CD4-positive, alpha-beta T cell treated with Interleukin-15 for 1 hour (primary cell): ENCODE results near the gene MAP3K1.
"Not testable (repeated sequence)": the region's sequence is repeated elsewhere in the genome, so short reads cannot be mapped to it uniquely, and the experiment has no call there.

Experiments used
- DNase-seq: peaks from one replicate; pipeline ENCODE4 v3.0.0-alpha.2; 2020

MAP3K1 gene

DNA sequence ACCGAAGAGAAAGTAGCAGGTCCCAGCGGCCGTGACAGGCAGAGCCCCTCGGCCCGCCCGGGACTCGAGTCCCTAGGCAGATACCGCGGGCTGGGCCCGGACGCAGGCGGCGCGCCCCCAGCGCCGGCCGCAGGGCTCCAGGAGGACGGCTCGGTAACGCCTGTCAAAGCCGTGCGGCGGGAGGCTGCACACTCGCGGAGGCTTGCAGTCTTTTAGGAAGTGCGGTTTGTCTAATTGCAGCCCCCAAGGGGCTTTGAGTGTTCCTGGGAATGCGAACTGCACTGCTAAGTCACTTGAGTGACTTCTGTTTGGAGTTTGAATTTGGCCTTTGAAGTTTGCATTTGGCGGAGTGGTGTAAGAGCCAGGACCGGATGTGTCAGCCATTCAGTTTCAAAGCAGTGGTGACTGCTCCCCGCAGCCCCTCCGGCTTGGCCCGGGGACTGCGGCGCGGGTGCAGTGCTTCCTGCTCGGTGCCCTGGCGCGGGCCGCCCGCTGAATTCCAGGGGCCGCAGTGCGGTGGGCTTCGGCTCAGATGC, 1.3 kb downstream of the MAP3K1 start:
- peak; percentile 57 for DNase-seq

DNA sequence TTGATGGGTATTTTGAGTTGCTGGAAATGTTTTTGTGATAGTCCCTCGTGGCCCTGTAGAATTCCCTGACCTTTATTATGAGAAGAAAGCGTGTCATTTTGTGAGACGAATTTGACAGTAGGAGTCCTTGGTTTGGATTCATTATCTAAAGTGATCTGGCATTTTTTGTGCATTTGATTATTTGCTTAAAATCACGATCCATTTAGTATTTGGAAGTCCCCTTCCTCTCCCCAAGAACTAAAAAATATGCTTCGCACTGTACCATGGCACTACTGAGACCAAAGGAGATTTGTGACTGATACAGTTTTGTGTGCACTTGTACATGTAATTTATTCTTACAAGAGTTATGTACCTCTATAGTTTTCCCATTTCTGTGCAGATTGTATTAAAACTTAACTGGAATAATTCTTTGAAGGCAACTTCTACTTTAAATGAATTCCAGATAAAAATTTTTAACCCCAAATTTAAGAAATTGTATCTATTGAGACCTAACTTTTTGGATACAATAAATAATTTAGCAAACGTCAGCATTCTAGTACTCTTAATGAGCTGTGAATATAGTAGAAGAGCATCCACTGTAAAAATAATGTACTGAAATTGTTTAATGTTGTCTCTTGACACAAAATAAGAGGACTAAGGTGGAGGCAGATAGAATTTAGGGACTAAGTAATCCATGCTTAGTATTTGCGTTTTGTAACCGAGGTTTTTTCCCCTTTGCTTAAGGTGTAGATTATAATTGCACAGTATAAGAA, 2.1 kb downstream of the MAP3K1 start:
- DNase-seq, result no peak

DNA sequence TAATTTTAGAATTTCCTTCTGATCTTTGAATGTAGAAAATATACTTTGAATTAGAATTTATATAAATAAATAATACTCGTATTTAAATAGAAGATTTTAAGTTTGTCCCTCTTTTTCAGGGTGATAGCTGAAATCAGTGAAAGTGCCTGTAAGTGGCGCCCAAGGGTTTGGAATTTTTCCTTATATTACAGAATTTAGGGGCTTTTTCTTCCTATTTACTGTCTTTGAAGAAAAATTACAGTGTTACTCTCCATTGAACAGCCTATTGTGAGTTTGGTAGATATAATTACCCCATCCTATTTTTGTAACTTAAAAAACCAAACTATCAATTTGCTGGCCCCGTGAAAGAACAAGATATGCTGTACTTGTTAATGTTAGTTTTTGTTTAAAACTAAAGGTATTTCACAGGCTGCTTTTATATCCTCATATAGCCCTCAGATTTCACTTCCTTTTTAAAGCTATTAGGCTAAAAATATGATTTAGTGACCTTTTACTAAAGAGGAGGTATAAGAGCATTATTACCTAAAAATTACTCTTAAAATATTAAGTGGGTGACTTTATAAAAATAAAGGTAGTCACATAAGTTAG, 3.2 kb downstream of the MAP3K1 start:
- DNase-seq, result no peak

DNA sequence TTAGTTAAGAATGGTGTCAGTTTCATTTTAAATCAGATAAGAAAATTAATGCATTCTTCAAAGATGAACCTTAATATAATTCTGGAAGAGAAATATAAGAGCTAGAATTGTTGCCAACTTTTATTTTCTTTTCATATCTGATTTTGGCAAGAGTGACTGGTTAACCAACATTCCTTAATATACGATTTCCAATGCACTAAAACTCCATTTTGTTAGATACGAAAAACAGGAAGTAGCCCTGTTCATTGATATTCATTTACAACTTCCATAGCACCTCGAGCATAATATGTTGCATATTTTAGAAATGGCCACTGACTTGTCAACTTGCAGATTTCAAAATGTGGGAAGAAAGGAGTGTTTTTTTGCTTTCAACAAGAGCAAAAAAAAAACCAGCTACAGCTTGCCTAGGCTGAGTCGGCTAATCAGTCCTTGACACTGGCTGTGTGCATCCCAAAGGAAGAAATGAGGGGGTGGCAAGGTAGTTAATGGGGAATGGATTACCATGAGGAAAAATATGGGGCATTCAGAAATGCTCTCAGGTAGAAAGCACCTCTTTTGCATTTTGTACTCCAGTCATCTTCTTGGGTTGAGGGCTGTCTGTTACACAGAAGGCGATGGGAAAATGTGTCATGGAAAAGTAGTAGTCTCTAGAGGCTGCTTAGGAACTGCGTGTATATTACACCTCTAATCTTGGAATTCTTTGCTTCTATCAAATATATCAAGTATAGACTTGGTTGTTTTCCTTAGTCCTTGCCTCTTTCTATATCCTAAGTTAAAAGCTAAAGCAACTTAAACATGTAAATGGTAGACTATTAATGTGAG, 3.9 kb downstream of the MAP3K1 start:
- no peak for DNase-seq

DNA sequence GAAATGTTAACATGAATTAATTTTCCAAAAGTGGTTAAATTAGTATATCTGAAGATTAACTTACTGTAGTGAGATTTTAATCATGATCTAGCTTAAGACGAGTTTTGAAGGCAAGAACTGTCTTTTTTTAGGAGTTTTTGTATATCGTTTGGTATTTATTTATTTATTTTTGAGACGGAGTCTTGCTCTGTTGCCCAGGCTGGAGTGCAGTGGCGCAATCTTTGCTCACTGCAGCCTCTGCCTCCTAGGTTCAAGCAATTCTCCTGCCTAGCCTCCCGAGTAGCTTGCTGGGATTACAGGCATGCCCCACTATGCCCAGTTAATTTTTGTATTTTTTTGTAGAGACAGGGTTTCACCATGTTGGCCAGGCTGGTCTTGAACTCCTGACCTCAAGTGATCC, 6.5 kb downstream of the MAP3K1 start:
- DNase-seq, result not testable (repeated sequence)

DNA sequence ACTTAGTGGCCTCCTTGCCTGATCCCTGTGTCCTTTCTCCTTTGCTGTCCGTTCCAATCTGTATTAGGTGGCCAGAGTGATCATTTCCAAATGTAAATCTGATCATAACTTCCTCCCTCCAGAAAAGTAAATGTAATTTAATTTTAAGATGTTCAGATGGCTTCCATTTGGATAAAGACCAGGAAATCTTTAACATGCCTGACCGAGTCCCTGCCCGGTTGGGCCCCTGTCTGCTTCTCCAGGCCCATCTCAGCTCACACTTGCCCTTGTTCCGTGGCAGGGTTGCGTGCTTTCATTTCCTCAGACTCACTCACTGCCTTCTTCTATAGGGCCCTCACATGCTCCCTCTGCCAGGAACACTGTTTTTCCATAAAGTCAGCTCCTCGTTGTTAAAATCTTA, 7.6 kb downstream of the MAP3K1 start:
- no peak for DNase-seq

DNA sequence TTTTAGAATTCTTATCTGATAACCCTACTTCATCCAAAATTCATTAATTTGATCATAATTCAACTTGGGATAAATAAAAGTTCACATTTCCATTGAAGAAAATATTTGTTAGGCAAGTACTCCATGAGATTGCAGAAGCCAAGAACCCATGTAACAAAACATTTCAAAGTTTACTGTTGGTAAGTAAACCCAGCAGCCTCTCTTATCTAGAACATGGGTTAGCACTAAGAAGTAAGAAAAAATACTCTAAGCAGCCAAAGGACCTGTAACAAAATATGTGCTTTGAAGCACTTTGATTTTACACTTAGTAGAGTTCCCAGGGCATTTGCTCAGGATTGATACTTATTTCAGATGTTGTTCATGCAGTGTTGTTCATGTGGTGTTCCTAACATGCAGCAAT, 8.7 kb downstream of the MAP3K1 start:
- DNase-seq, result no peak

DNA sequence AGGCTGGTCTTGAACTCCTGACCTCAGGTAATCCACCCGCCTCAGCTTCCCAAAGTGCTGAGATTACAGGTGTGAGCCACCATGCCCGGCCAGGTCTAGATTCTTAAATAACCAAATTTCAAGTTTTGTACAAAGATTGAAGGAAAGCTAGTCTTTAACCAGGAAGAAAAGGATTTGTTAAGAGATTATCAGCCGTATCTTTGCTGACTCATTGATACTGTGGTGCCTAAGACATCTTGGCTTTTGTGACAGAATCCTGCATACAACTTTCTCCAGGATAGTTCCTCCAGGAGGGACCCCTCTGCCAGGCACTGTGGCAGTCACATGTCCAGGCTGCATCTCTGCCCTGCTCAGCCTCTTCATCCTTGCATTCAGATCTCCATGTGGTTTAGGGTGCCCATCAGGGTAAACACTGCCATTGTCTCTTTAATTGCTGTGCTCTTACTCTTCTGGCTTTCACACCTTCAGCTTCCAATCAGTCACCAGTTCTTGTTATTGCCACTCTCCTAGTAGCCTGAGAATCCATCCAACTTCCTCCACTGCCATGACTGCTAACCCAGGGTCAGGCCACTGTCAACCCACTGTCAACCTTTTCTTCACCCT, 10.0 kb downstream of the MAP3K1 start:
- no peak for DNase-seq

DNA sequence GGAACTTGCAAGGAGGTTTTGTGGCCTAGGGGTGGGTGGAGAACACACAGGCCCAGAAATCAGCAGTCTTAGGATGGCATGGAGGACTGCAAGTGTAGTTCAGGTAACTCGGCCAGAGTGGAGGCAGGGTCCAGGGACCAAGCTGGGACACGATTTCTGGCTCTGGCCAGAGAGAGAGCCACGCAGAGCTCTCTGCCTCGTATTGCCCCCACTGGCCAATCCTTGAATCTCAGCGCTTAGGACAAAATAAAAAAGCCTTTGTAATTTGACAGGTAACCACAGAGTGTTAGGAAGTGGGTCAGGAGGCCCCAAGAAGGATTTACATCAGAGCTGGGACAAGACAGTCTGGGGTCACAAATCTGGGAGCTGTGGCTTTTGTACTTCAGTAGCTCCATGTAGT, 11.7 kb downstream of the MAP3K1 start:
- DNase-seq, result no peak

DNA sequence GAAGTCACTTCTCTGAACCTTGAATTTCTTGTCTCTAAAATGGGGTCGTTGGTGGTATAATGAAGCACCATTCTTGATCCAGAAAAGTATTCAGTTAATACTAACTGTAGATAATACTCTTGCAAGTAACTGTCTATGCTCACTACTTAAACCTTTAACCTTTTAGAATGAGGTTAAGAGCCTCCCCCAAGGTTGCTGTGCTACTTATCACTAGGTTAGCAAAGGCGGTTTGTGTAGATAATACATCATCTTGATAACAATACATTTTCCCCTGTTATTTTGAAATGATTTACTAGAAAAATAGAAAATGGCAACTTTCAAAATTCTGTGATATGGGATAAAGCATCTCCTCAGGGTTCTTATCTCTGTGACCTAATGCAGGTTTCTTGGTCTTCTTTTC, 12.6 kb downstream of the MAP3K1 start:
- DNase-seq, result no peak

DNA sequence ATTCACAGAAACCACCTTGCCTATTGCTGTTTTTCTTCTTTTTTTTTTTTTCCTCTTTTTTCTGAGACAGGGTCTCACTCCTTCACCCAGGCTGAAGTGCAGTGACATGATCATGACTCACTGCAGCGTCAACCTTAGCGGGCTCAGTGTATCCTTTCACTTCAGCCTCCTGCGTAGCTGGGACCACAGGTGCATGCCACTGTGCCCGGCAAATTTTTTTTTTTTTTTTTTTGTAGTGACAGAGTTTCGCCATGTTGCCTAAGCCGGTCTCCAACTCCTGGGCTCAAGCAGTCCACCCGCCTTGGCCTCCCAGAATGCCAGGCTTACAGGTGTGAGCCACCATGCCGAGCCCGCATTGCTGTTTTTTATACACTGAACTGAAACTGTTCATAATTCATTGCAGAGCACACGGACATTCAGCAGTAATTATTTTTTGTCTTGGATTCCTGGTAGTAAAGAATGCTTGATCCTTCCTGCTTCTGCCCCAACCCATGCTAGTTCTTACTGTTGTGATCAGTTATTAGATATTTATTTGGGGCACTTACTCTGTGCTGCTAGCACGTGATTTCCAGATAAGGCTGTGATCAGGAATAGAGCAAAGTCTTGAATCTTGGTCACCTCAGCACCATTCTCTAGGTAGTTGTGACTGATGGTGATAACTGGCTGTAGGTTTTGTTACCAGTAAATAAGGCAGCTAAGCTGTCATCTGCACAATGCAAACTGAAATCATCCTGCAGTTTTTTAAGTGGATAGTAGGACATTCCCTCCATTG, 14.0 kb downstream of the MAP3K1 start:
- DNase-seq, result peak; percentile 76

DNA sequence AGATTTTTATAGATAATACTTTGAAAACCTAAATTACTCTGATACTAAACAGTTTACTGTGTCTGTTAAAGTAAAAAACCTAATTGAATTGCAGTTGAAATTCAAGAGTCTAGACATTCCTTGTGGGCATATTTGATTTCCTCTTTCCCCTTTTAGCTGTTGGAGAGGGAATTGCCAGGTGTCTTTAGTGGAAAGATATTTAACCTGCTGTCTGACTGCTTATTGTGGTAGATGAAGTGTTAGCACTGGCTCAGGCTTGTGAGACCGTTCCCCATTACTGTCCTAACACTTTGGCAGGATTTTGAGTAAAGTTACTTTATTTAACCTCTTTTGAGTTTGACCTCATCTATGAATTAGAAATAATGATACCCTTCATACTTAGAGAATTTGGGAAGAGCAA, 16.4 kb downstream of the MAP3K1 start:
- no peak for DNase-seq

DNA sequence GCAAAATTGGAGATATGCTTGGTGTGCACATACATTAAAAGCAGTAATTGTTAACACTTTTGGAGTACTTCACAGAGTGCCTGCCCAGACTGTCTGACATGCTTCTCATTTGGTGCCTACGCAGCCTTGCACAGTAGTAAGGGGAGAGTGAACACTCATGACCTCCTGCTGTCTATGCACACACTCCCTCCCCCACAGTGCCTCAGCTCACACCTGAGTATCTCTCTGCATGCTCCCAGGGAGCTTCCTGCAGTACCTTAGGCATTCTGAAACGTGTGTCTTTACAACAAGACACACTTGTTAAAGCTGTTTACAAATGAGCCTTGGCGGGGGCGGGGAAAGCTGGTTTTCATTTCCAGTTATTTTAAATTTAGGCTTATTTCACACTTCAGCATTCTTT, 18.0 kb downstream of the MAP3K1 start:
- DNase-seq, result no peak

DNA sequence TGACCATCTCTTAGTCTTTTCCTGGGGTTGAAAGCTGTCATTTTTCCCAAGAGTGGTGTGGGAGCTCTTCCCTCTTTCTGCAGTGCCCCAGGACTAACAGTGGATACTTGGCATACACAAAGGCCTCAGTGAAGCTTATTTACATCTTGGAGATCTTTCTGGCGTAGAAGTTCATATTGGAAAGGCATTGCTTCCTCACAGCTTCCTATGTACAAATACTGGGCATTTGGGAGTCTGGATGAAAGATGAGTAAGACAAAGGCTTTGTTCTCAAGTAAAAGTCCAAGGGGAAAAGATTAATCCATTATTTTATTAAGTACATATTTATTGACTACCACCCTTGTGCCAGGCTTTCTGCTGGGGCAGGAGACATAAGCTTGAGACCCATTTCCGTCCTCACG, 22.0 kb downstream of the MAP3K1 start:
- no peak for DNase-seq

DNA sequence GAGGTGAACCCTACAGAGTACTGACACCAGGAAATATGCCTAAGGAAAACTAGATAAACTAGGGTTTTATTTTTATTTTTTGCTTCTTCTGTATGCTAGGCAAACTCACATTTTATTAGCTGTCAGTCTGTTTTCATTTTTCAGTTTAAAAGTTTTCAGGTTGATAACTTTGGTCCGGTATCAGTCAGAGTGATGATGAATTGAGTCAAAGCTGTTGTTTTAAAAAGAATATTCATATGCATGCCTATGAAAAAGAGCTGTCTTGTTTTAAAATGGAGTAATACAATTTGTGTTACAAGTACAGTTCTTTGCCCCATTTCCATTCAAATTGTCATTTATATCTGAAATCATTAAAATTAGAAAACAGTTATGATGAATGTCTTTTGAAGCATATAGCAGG, 22.6 kb downstream of the MAP3K1 start:
- DNase-seq, result no peak

DNA sequence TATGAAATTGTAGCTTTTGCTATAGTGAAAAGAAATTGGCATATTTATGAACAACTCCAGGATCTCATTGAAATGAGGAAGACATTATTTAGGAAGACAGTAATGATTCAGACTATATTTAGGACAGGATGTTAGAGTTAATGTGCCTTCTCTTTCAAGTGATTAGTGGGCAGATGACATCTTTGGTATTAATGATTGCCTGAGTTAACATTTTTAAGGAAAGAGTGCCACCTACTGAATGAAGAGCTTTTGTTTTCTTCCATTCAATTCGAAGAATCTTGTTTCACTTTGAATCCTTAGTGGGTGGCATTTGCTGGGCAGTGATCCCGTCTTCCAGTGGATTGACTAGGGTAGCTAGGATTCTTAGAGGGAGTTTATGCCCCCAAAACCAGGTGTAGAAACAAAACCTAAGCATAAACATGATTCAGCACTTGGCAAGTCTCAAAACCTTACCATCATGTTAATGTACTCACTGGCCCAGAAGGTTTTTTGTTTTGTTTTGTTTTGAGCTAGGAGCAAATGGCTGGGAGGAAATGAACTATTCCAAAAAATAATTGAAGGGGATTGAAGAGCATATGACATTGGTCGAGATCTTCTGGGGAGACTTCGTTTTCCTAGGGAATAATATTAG, 23.2 kb downstream of the MAP3K1 start:
- DNase-seq, result no peak

DNA sequence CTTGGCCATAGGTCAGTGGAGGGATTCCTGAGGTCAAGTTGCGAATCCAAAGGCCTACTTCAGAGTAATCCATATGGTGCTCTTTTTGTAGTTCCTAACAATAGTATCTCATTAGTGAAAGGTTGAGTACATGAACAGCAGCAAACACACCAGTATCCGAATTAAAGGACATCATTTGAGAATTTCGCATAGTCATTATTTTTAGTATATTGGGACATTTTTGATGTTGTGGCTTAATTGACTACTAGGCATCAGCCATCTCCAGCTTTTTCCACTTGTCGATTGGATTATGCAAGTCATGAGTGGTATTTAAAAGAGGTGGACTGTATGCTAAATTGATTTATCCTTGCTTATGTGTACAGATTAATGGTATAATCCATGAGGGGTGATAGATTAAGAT, 23.7 kb downstream of the MAP3K1 start:
- DNase-seq, result no peak

DNA sequence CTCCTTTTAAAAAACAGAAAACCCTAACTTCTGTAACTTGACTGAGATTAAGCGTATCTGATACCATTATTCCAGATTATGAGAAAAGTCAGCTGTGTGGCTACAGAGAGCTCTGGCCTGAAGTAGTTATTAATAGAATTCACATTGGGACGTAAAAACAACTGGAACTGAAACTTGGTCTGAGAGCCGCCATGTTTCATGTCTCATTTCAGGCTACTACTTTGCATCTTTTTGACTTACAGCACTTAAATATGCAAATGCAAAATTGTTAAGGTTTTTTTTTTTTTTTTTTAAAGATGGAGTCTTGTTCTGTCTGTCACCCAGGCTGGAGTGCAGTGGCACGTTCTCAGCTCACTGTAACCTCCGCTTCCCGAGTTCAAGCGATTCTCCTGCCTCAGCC, 25.2 kb downstream of the MAP3K1 start:
- DNase-seq, result no peak

DNA sequence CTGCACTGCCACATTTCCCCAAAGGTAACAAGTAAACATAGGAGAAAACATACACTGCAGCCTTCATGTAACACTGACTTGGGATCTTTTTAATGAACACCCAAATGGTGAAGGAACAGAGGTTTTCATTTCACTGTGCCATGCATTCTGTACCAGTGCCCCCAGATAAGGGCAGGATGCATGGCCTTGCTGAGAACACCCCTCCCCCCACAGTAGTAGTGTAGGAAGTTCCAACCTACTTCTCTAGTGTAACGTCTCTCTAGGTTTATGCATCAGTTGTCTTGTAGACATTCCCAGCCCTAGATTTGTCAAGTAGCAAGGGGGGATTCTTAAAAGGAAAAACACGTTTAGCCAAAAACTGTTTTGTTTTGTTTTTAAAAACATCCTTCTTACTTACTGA, 29.9 kb downstream of the MAP3K1 start:
- DNase-seq, result no peak

DNA sequence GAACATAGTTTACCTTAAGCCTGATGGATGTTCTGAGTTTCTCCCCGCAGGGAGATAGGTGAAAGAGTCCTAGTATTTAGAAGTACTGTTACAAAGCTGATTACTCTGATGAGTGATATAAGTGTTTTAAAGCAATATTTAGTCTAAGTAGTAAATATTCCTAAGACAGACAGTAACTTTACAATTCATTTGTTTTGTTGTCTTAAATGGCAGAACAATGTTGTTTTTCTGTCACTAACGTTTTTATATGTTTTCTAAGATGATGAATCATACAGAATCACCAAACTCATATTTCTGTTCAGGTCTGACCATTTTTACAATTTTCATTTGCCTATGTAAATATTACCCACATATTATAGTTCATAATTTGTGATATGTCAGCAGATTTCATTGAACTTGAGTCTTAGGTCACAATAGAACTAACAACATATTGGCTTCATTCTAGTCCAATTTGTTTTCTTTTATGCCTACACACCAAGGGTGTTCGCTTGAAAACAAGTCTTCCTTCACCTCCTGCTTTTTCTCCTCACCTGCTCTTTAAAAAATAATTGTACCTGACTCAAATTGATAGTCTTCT, 30.6 kb downstream of the MAP3K1 start:
- DNase-seq, result no peak

DNA sequence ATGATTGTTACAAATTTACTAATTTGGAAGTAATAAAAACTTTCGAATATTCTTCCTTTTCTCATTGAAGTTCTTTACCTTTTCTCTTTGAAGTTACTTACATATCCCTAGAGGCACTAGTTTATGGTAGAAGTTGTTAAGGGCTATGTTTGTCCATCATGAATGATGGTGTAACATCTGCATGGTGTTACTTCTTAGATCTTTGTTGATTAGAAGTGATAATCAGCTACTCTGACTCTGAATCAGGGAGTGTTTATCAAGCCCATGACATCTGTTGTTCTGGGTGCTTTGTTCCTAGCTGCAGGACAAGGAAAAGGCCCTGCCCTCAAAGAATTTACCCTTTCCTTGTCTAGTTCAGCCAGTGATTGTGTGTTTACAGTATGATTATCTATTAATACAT, 32.9 kb downstream of the MAP3K1 start:
- no peak for DNase-seq

DNA sequence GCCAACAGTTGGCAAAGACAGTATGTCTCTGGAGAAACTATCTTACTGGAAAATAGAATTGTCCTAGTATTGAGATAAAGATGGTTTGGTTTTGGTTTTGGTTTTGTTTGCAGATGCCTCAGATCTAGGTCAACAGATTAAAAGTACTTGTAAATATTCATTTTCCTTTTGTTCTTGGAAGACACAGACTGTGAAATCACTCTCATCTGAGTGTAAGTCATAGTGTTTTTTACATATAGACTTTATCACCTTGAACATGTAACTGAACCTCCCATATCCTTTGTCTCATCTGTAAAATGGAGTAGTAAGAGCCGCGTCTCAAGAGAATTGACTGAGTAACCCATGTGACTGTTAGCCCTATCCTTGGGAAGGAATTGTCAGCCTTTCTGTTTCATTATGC, 34.3 kb downstream of the MAP3K1 start:
- no peak for DNase-seq
